ENCODE data around the gene LIMCH1.

GRCh38 chr4:41579043-41579442 lies 41.1 kb downstream of the LIMCH1 start:
- TF ChIP-seq, protein P1, sequence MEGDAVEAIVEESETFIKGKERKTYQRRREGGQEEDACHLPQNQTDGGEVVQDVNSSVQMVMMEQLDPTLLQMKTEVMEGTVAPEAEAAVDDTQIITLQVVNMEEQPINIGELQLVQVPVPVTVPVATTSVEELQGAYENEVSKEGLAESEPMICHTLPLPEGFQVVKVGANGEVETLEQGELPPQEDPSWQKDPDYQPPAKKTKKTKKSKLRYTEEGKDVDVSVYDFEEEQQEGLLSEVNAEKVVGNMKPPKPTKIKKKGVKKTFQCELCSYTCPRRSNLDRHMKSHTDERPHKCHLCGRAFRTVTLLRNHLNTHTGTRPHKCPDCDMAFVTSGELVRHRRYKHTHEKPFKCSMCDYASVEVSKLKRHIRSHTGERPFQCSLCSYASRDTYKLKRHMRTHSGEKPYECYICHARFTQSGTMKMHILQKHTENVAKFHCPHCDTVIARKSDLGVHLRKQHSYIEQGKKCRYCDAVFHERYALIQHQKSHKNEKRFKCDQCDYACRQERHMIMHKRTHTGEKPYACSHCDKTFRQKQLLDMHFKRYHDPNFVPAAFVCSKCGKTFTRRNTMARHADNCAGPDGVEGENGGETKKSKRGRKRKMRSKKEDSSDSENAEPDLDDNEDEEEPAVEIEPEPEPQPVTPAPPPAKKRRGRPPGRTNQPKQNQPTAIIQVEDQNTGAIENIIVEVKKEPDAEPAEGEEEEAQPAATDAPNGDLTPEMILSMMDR (IDR thresholded peaks at IDR 0.05) = no peak
- no peak for TF ChIP-seq POLR2A (IDR thresholded peaks at IDR 0.05)
